ENCODE data around the gene THSD7B. TPM values are rescaled to one million over a fixed set of nuclear protein-coding genes. Genes with fewer than 3 reads are reported as not detected.

THSD7B gene
- total and polyA plus RNA-seq, 9 donors, result 0.10 to 0.82 (median 0.37) TPM; not detected in 1

DNA sequence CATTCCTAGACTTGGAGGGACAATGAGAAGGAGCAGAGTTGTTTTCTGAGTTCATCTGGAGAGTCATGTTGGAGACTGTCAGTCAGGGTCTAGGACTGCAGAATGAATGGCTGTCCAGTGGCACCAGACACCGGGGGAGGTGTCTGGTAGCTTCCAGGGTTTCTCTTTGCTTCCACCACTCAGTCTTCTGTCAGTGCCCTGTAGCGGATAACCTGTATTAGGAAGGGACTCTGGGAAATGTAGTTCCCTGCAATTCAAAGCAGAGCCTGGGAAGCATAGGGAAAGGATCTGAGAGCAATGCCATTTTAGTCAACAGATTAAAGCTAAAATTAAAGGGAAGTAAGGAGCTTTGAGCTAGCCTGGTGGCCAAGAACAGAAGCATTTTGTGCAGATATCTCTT lies 257.9 kb downstream of the THSD7B start:
- no peaks in the 10 kb centered on the region for H3K27me3 ChIP-seq
- intact Hi-C loops (cut with DNase I), result no loop called here
- no peak for DNase-seq
- no peaks in the 10 kb centered on the region for H3K9me3 ChIP-seq
- no peak overlapping the region for H3K27ac ChIP-seq
- no peaks in the 10 kb centered on the region for H3K36me3 ChIP-seq
- no peak overlapping the region for H3K4me3 ChIP-seq
- TF ChIP-seq EP300 (IDR thresholded peaks at IDR 0.05) (no peak), POLR2A (IDR thresholded peaks at IDR 0.05) (no peak)
- TF ChIP-seq, protein P1, sequence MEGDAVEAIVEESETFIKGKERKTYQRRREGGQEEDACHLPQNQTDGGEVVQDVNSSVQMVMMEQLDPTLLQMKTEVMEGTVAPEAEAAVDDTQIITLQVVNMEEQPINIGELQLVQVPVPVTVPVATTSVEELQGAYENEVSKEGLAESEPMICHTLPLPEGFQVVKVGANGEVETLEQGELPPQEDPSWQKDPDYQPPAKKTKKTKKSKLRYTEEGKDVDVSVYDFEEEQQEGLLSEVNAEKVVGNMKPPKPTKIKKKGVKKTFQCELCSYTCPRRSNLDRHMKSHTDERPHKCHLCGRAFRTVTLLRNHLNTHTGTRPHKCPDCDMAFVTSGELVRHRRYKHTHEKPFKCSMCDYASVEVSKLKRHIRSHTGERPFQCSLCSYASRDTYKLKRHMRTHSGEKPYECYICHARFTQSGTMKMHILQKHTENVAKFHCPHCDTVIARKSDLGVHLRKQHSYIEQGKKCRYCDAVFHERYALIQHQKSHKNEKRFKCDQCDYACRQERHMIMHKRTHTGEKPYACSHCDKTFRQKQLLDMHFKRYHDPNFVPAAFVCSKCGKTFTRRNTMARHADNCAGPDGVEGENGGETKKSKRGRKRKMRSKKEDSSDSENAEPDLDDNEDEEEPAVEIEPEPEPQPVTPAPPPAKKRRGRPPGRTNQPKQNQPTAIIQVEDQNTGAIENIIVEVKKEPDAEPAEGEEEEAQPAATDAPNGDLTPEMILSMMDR (IDR thresholded peaks at IDR 0.05), result no peak
- no peaks in the 10 kb centered on the region for H3K4me1 ChIP-seq (ENCODE audit: insufficient read depth)
- WGBS, 3 donors, result 67 to 79% (median 79%) methylated on average over 2 of the region's 2 CpGs

DNA sequence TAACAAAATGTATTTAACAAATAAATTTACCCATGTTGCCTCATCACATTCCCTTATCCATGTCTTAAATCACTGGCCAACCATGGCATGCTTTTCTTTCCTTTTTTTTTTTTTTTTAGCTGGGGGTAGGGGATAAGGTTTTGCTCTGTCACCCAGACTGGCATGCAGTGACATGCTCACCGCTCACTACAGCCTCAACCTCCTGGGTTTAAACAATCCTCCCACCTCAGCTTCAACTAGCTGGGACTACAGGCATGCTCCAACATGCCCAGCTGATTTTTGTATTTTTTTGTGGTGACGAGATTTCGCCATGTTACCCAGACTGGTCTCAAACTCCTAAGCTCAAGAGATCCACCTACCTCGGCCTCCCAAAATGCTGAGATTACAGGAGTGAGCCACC lies 266.4 kb downstream of the THSD7B start:
- Histone ChIP-seq H3K36me3 (no peaks in the 10 kb centered on the region), H3K4me1 (ENCODE audit: insufficient read depth) (no peaks in the 10 kb centered on the region), H3K9me3 (no peaks in the 10 kb centered on the region), H3K4me3 (no peak overlapping the region), H3K27me3 (no peaks in the 10 kb centered on the region), H3K27ac (no peak overlapping the region)
- TF ChIP-seq, protein P1 (IDR thresholded peaks at IDR 0.05), result no peak
- intact Hi-C loops (cut with DNase I), result no loop called here
- no peak for DNase-seq
- 89 to 98% (median 93%) methylated on average over 4 of the region's 4 CpGs for WGBS, 3 donors

DNA sequence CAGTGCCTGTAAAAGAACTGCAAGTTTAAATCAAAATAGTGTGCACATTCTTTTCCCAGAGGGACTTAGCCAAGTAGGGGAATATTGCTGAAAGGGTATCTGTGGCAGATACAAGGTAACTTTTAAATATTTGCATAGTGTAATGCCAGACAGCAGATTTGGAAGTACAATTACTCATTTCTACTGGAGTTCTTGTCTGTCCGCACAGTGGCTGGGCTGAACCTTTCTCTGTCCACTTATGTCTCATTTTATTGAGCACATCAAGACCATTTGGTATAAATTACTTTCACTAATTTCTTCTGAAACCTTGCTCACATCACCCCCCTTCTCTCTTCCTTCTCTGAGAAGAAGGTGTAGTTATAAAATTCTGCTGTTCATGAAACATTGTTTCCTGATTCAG lies 271.3 kb downstream of the THSD7B start:
- WGBS, 3 donors, result 85 to 94% (median 93%) methylated on average over 1 of the region's 1 CpG
- no peaks in the 10 kb centered on the region for H3K27me3 ChIP-seq
- intact Hi-C loops (cut with DNase I), result no loop called here
- no peak overlapping the region for H3K27ac ChIP-seq
- no peak overlapping the region for H3K4me3 ChIP-seq
- TF ChIP-seq POLR2A (IDR thresholded peaks at IDR 0.05) (no peak), EP300 (IDR thresholded peaks at IDR 0.05) (no peak)
- TF ChIP-seq, protein P1 (IDR thresholded peaks at IDR 0.05), result no peak
- no peak for DNase-seq
- no peaks in the 10 kb centered on the region for H3K4me1 ChIP-seq (ENCODE audit: insufficient read depth)
- no peaks in the 10 kb centered on the region for H3K9me3 ChIP-seq
- no peaks in the 10 kb centered on the region for H3K36me3 ChIP-seq

DNA sequence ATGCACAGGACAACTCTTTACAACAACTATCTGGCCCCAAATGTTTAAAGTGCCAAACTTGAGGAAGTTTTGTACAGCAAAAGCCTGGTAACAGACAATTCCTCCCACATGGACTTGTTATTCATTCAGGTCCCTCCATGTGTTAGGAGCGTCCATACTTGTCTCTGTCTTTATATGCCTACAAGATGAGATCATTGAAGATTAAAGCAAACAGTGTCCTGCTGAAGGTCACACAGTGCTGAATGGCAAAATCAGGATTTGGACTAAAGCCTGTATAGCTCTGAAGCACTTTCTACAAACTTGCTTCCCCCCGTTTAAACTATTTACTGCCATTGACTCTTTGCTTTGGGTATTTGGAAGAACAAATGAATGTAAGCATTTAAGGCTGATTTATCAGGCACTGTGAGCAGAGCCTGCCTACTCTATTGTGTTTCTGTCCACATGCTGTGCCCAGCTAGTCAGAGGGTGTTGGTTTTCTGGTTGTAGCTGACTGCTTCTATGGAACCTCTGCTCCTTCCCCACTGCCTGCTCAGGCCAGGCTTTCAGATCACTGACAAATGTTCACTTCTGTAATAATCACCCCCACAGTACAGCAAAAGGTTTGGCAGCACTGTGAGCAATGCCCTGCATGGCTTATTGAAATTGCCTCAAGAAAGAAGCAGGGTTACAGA lies 274.3 kb downstream of the THSD7B start:
- H3K4me1 ChIP-seq (ENCODE audit: insufficient read depth), result no peaks in the 10 kb centered on the region
- no peaks in the 10 kb centered on the region for H3K36me3 ChIP-seq
- WGBS, 3 donors, result 58 to 73% (median 70%) methylated on average over 2 of the region's 2 CpGs
- H3K27me3 ChIP-seq, result no peaks in the 10 kb centered on the region
- intact Hi-C loops (cut with DNase I), result no loop called here
- no peak for DNase-seq
- TF ChIP-seq, protein P1 (IDR thresholded peaks at IDR 0.05), result no peak
- TF ChIP-seq EP300 (IDR thresholded peaks at IDR 0.05) (no peak), POLR2A (IDR thresholded peaks at IDR 0.05) (no peak)
- H3K4me3 ChIP-seq, result no peak overlapping the region
- H3K9me3 ChIP-seq, result no peaks in the 10 kb centered on the region
- H3K27ac ChIP-seq, result no peak overlapping the region
